Upper lobe of left lung (tissue), 4 donors: ENCODE results near the gene ARID1B.

Source experiments
- POLR2A ChIP-seq, 4 donors: fragments of 450-650 bp; IDR thresholded peaks; one replicate each; pipeline ENCODE4 v1.5.1; 2016 to 2017; ENCODE audit warnings: antibody characterized with exemption in 4 of 4, mild to moderate bottlenecking in 2 of 4
- POLR2AphosphoS5 ChIP-seq, 2 donors: sonication (generic); formaldehyde crosslinking; IDR thresholded peaks; one replicate each; pipeline ENCODE4 v1.5.1; 2017; ENCODE audit warnings: antibody characterized with exemption in 2 of 2
- TF ChIP-seq, protein P1 (sequence below), 6 experiments: fragments of 450-650 bp in 4 of 6; fragments of 200-600 bp in 2 of 6; sonication (generic) in 2 of 6; IDR thresholded peaks; one replicate each; pipeline ENCODE4 v1.5.1; 2016 to 2019; ENCODE audit warnings: antibody characterized with exemption in 6 of 6

DNA sequence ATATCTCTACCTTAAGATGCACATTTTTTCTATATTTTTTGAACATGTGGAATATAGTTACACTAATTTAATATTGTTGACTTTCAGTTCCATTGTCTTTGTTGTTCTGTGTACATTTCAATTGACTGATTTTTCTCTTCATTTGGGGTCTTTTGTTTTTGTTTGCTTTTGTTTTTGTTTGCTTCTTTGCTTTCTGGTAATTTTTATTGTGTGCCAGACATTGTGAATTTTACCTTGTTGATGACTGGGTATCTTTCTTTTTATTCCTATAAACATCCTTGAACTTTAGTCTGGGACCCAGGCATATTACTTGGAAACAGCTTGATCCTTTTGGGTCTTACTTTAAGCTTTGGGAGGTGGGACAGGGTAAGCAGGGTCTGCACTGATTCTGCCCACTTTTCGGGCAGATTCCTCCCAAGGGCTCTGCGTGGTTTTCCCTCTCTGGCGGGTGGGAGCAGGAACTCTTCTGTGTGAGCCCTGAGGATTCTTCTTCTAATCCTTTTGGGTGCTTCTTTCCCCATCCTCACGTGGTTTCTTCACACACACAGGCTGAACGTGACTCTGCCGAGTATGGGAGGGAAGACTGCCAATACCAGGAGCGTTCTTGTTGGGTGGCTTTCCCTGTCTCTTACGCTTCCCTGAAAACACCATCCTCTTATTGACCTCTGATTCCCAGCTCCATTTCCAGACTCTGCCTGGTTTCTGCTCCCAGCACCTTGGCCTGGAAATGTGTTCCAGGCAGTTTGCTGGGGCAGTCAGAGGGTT lies 200.5 kb downstream of the ARID1B start:
- TF ChIP-seq, protein P1, sequence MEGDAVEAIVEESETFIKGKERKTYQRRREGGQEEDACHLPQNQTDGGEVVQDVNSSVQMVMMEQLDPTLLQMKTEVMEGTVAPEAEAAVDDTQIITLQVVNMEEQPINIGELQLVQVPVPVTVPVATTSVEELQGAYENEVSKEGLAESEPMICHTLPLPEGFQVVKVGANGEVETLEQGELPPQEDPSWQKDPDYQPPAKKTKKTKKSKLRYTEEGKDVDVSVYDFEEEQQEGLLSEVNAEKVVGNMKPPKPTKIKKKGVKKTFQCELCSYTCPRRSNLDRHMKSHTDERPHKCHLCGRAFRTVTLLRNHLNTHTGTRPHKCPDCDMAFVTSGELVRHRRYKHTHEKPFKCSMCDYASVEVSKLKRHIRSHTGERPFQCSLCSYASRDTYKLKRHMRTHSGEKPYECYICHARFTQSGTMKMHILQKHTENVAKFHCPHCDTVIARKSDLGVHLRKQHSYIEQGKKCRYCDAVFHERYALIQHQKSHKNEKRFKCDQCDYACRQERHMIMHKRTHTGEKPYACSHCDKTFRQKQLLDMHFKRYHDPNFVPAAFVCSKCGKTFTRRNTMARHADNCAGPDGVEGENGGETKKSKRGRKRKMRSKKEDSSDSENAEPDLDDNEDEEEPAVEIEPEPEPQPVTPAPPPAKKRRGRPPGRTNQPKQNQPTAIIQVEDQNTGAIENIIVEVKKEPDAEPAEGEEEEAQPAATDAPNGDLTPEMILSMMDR (IDR thresholded peaks at IDR 0.05): no peak
- TF ChIP-seq POLR2A (IDR thresholded peaks at IDR 0.05) (no peak), POLR2AphosphoS5 (IDR thresholded peaks at IDR 0.05) (no peak)
